Mammary epithelial cell (primary cell): ENCODE data around the gene KLHL8.

ENCODE experiments used
- EZH2 ChIP-seq: IDR thresholded peaks from 2 replicates; pipeline ENCODE4 v1.6.1; 2012; ENCODE audit warnings: low read length, inconsistent platforms, borderline replicate concordance
- TF ChIP-seq, protein P1 (sequence below), 2 donors: IDR thresholded peaks in 1 of 2; conservative IDR thresholded peaks in 1 of 2; 2 replicates each; pipeline ENCODE4 v1.5.1; 2011 to 2012; ENCODE audit warnings: inconsistent platforms in 2 of 2, low read length in 2 of 2, mild to moderate bottlenecking in 2 of 2, control low read depth in 1 of 2, low read depth in 1 of 2; ENCODE audit not compliant: insufficient read depth in 1 of 2; ENCODE audit errors: extremely low read depth in 1 of 2

DNA sequence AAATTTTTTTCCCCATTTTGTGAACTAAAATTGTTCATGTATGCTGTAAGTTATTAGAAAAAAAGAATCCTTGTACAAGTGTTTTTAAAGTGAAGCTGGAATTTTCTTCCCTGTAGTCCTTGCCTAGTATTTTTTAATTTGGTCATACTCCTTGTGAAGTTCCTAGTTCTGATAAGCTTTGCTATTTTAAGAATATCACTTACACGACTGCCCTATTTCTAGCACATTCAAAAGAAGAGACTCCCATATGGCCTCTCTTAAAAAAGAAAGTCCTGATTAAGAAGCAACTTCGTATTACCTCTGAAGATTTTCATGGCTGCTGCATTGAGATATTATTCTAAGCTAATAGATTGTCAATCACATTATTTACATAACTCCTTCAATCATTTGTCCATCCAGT, 87.2 kb downstream of the KLHL8 start:
- TF ChIP-seq, protein P1, sequence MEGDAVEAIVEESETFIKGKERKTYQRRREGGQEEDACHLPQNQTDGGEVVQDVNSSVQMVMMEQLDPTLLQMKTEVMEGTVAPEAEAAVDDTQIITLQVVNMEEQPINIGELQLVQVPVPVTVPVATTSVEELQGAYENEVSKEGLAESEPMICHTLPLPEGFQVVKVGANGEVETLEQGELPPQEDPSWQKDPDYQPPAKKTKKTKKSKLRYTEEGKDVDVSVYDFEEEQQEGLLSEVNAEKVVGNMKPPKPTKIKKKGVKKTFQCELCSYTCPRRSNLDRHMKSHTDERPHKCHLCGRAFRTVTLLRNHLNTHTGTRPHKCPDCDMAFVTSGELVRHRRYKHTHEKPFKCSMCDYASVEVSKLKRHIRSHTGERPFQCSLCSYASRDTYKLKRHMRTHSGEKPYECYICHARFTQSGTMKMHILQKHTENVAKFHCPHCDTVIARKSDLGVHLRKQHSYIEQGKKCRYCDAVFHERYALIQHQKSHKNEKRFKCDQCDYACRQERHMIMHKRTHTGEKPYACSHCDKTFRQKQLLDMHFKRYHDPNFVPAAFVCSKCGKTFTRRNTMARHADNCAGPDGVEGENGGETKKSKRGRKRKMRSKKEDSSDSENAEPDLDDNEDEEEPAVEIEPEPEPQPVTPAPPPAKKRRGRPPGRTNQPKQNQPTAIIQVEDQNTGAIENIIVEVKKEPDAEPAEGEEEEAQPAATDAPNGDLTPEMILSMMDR (conservative IDR thresholded peaks at IDR 0.05 in 1 of 2, IDR thresholded peaks at IDR 0.05 in 1 of 2; ENCODE audit: extremely low read depth in 1 of 2, insufficient read depth in 1 of 2, low read depth in 1 of 2, low read length in 2 of 2): no peak
- TF ChIP-seq EZH2: no peak
